Esophagus muscularis mucosa (tissue), 3 donors: ENCODE results near the gene PHGDH.

Experiments
- POLR2AphosphoS5 ChIP-seq, 2 donors: sonication (generic); formaldehyde crosslinking; IDR thresholded peaks; one replicate each; pipeline ENCODE4 v1.6.1; 2017; ENCODE audit warnings: antibody characterized with exemption in 2 of 2
- TF ChIP-seq, protein P1 (sequence below), 3 experiments: fragments of 200-600 bp in 2 of 3; fragments of 450-650 bp in 1 of 3; sonication (generic) in 2 of 3; IDR thresholded peaks; one replicate each; pipeline ENCODE4 v1.5.1; 2017 to 2019; ENCODE audit warnings: antibody characterized with exemption in 3 of 3, mild to moderate bottlenecking in 2 of 3, moderate library complexity in 1 of 3

DNA sequence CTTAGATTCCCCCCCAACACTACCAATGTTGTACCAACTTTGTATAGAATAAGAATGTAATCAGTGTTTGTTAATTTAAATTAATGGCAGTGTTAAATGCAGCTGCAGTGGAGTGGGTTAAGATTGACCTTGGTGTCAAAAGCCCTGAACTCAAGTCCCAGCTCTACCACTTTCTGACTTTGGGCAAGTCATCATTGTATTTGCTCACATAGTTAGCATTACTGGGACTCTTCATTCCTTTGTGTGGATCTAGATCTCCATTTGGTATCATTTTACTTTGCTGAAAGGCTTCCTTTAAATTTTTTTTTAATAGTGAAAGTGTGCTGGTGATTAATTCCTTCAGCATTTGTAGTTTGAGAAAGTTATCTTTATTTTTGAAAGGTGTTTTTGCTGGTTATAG is 22.2 kb upstream of the PHGDH start:
- TF ChIP-seq, protein P1, sequence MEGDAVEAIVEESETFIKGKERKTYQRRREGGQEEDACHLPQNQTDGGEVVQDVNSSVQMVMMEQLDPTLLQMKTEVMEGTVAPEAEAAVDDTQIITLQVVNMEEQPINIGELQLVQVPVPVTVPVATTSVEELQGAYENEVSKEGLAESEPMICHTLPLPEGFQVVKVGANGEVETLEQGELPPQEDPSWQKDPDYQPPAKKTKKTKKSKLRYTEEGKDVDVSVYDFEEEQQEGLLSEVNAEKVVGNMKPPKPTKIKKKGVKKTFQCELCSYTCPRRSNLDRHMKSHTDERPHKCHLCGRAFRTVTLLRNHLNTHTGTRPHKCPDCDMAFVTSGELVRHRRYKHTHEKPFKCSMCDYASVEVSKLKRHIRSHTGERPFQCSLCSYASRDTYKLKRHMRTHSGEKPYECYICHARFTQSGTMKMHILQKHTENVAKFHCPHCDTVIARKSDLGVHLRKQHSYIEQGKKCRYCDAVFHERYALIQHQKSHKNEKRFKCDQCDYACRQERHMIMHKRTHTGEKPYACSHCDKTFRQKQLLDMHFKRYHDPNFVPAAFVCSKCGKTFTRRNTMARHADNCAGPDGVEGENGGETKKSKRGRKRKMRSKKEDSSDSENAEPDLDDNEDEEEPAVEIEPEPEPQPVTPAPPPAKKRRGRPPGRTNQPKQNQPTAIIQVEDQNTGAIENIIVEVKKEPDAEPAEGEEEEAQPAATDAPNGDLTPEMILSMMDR (IDR thresholded peaks at IDR 0.05): no peak
- TF ChIP-seq POLR2AphosphoS5 (IDR thresholded peaks at IDR 0.05): no peak
